Activated B cell treated with CpG ODN at 0.5 μM for 24 hours (primary cell): ENCODE data around the gene TMEM132A. TPM values are rescaled to one million over a fixed set of nuclear protein-coding genes. Genes with fewer than 3 reads are reported as not detected.

Experiments used
- ATAC-seq: fragments of 200-7000 bp; cut with Tn5 transposase; one replicate; pipeline ENCODE4 v1.10.0; 2021; ENCODE audit warnings: low read depth, mild to moderate bottlenecking, moderate library complexity
- CTCF ChIA-PET: fragments of 350-600 bp; sonication (Branson Sonifier 250); formaldehyde crosslinking; loops from one replicate; lab custom pipeline; 2021; ENCODE audit warnings: antibody characterized with exemption; lab: Charles Lee
- POLR2A ChIA-PET: fragments of 350-600 bp; sonication (Branson Sonifier 250); formaldehyde crosslinking; loops from one replicate; lab custom pipeline; 2021; ENCODE audit warnings: antibody characterized with exemption; lab: Charles Lee
- DNase-seq: peaks from one replicate; pipeline ENCODE4 v3.0.0; 2022
- H3K27ac Mint-ChIP-seq: one replicate; pipeline ENCODE4 v1.8.0; 2020; ENCODE audit warnings: mixed read lengths
- H3K27me3 Mint-ChIP-seq: one replicate; pipeline ENCODE4 v1.8.0; 2021; ENCODE audit warnings: mixed read lengths
- H3K36me3 Mint-ChIP-seq: one replicate; pipeline ENCODE4 v1.8.0; 2021; ENCODE audit warnings: low read depth, mixed read lengths
- H3K4me1 Mint-ChIP-seq: one replicate; pipeline ENCODE4 v1.8.0; 2021; ENCODE audit warnings: mixed read lengths
- H3K4me3 Mint-ChIP-seq: one replicate; pipeline ENCODE4 v1.8.0; 2020; ENCODE audit warnings: mild to moderate bottlenecking, mixed read lengths
- H3K9me3 Mint-ChIP-seq: one replicate; pipeline ENCODE4 v1.8.0; 2020; ENCODE audit warnings: mixed read lengths
- CTCF ChIP-seq: fragments of 200-600 bp; IDR thresholded peaks from one replicate; pipeline ENCODE4 v1.8.0; 2022; ENCODE audit warnings: antibody characterized with exemption, mild to moderate bottlenecking
- intact Hi-C: fragments of 100-400 bp; cut with micrococcal nuclease; formaldehyde crosslinking; loops from one replicate; pipeline ENCODE4 v1.15.1; 2024
- total RNA-seq: library from RNA; stranded (reverse); gene quantifications from 2 replicates; pipeline ENCODE4 v1.2.3, GENCODE V29; 2022

The TMEM132A gene
- total RNA-seq, 1 donor from 2014 or later = 8.7 TPM

DNA sequence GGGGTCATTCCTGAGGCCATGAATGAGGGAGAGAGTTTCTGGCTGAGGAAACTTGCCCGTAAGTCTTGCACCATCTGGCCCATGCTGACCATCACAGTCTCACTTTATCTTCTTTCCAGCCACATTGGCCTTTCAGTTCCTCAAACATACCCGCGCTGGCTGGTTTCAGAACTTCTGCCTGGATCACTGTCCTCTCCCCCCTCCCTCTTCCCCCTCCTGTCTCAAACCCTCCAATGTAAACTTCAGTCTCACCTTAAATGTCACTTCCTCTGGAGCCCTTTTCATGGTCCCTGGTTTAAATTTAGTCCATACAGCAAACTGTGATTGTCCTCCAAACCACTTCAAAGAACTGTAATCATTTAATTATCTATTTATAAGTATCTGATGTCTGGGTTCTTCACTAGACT is 14.0 kb upstream of the TMEM132A start:
- TF ChIP-seq CTCF = no peak
- ATAC-seq (peak; percentile 38), DNase-seq (peak; percentile 53)
- ChIA-PET CTCF (no interaction called here), POLR2A (interaction anchor here (1.0 to 1.6 kb wide), 5 partner anchors 21 to 147 kb away, joined by 3 to 5 read pairs (median 3); partner anchors contain the start of gene SLC15A3)
- peak overlapping the region; percentile 66 for H3K4me3 Mint-ChIP-seq
- peaks cover 17% of the 10 kb centered on the region for H3K36me3 Mint-ChIP-seq
- peak overlapping the region; percentile 95 for H3K27ac Mint-ChIP-seq
- peaks cover 3% of the 10 kb centered on the region for H3K9me3 Mint-ChIP-seq
- no peaks in the 10 kb centered on the region for H3K27me3 Mint-ChIP-seq
- H3K4me1 Mint-ChIP-seq = peaks cover 86% of the 10 kb centered on the region
- intact Hi-C loops = loop anchor here (2.0 to 5.0 kb wide), 3 partner anchors 453 to 1642 kb away; partner anchors contain the start of genes CPSF7 and TMEM138

GRCh38 chr11:60910711-60911380 is 13.4 kb upstream of the TMEM132A start:
- Mint-ChIP-seq H3K36me3 (peaks cover 19% of the 10 kb centered on the region), H3K4me3 (peak overlapping the region; percentile 22), H3K4me1 (peaks cover 86% of the 10 kb centered on the region), H3K9me3 (peaks cover 3% of the 10 kb centered on the region), H3K27me3 (no peaks in the 10 kb centered on the region), H3K27ac (peak overlapping the region; percentile 95)
- ATAC-seq (no peak), DNase-seq (no peak)
- intact Hi-C loops = loop anchor here (2.0 to 5.0 kb wide), 3 partner anchors 452 to 1641 kb away; partner anchors contain the start of genes CPSF7 and TMEM138
- POLR2A ChIA-PET = interaction anchor here (0.9 to 9.3 kb wide), 4 partner anchors 21 to 160 kb away, joined by 3 to 191 read pairs (median 5); no protein-coding TSS in a partner anchor
- no peak for TF ChIP-seq CTCF
- CTCF ChIA-PET = interaction anchor here (1.8 kb wide), 1 partner anchor 9 kb away, joined by 7 read pairs; no protein-coding TSS in a partner anchor

- Mint-ChIP-seq H3K4me1 (peaks cover 88% of the 10 kb centered on the region), H3K27me3 (no peaks in the 10 kb centered on the region), H3K9me3 (peaks cover 3% of the 10 kb centered on the region), H3K36me3 (peaks cover 23% of the 10 kb centered on the region), H3K4me3 (no peak overlapping the region), H3K27ac (peak overlapping the region; percentile 99)
- TF ChIP-seq CTCF = no peak
- ATAC-seq (no peak), DNase-seq (no peak)
- intact Hi-C loops = loop anchor here (5.0 kb wide), 2 partner anchors 515 to 1640 kb away; partner anchors contain the start of gene CPSF7
- ChIA-PET POLR2A (interaction anchor here (0.7 to 9.3 kb wide), 6 partner anchors 20 to 159 kb away, joined by 4 to 191 read pairs (median 12); partner anchors contain the start of genes CD6 and SLC15A3), CTCF (interaction anchor here (0.6 to 2.8 kb wide), 4 partner anchors 11 to 216 kb away, joined by 3 to 8 read pairs (median 6); no protein-coding TSS in a partner anchor)
These were observed 11.9 kb upstream of the TMEM132A start for GRCh38 chr11:60912223-60912850.

- H3K36me3 Mint-ChIP-seq = peaks cover 24% of the 10 kb centered on the region
- peak overlapping the region; percentile 99 for H3K27ac Mint-ChIP-seq
- H3K4me1 Mint-ChIP-seq = peaks cover 87% of the 10 kb centered on the region
- ChIA-PET POLR2A (interaction anchor here (0.7 to 9.3 kb wide), 13 partner anchors 7 to 456 kb away, joined by 3 to 191 read pairs (median 11); partner anchors contain the start of genes CD6, SLC15A3, TMEM132A and TMEM138), CTCF (interaction anchor here (1.0 to 2.8 kb wide), 3 partner anchors 14 to 57 kb away, joined by 4 to 8 read pairs (median 6); no protein-coding TSS in a partner anchor)
- ATAC-seq (no peak), DNase-seq (no peak)
- H3K27me3 Mint-ChIP-seq = no peaks in the 10 kb centered on the region
- H3K4me3 Mint-ChIP-seq = no peak overlapping the region
- no peak for TF ChIP-seq CTCF
- intact Hi-C loops = loop anchor here (5.0 kb wide), 2 partner anchors 514 to 1639 kb away; partner anchors contain the start of gene CPSF7
- H3K9me3 Mint-ChIP-seq = peaks cover 3% of the 10 kb centered on the region
These were observed 11.3 kb upstream of the TMEM132A start for GRCh38 chr11:60912851-60913528.
